Neuron (in vitro differentiated cells): ENCODE results near the gene POU2AF3.

ENCODE experiments used
- H2AFZ ChIP-seq: one replicate; pipeline ENCODE4 v1.6.1; 2013; ENCODE audit warnings: low read depth, mild to moderate bottlenecking, inconsistent platforms, low read length, moderate library complexity
- H3K27me3 ChIP-seq: one replicate; pipeline ENCODE4 v1.6.1; 2013; ENCODE audit warnings: low read length; ENCODE audit not compliant: insufficient read depth
- H3K36me3 ChIP-seq: one replicate; pipeline ENCODE4 v1.6.1; 2013; ENCODE audit warnings: low read length; ENCODE audit not compliant: insufficient read depth
- H3K4me1 ChIP-seq: one replicate; pipeline ENCODE4 v1.6.1; 2013; ENCODE audit warnings: low read length; ENCODE audit not compliant: insufficient read depth
- H3K4me3 ChIP-seq: 2 replicates; pipeline ENCODE4 v1.5.1; 2013; ENCODE audit warnings: mild to moderate bottlenecking, low read length, moderate library complexity
- H3K9me3 ChIP-seq: one replicate; pipeline ENCODE4 v1.6.1; 2013; ENCODE audit warnings: low read length

The POU2AF3 gene

DNA sequence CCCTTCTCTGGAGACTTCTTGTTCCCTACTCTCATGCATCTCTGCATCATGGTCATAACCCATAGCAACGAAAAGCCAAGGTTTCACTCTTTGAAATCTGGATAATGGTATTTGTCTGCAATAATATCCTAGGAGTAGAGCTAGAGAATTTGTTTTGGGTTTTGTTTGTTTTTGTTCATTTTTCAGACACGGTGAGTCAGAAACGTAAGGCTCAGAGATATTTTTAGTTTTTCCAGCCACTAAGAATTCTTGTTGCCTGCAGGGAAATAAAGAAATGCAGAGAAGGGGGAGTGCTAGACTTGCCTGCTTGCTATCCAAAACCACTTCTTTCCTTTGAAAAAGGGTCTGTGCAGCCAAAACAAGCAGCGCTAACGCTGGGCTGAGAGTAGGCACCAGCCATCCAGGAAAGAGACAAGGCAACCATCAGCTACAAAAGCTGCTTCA lies 26.0 kb downstream of the POU2AF3 start:
- no peaks in the 10 kb centered on the region for H3K9me3 ChIP-seq
- H2AFZ ChIP-seq = no peak overlapping the region
- H3K27me3 ChIP-seq = no peaks in the 10 kb centered on the region
- no peaks in the 10 kb centered on the region for H3K36me3 ChIP-seq
- H3K4me1 ChIP-seq = no peaks in the 10 kb centered on the region
- no peak overlapping the region for H3K4me3 ChIP-seq

DNA sequence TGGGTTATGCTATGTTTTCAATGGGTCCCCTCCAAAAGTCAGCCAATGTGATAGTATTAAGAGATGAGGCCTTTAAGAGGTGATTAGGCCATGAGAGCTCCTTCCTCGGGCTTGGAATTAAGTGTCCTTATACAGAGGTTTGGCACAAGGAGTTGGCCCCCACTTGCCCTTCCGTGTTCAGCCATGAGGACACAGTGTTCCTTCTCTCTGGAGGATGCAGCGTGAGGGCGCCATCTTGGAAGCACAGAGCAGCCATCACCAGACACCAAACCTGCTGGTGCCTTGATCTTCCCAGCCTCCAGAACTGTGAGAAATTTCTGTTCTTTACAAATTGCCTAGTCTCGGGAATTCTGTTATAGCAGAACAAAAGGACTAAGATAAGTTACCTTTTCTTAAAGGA lies 26.9 kb downstream of the POU2AF3 start:
- H3K9me3 ChIP-seq = no peaks in the 10 kb centered on the region
- H3K36me3 ChIP-seq = no peaks in the 10 kb centered on the region
- no peak overlapping the region for H3K4me3 ChIP-seq
- no peak overlapping the region for H2AFZ ChIP-seq
- no peaks in the 10 kb centered on the region for H3K27me3 ChIP-seq
- H3K4me1 ChIP-seq = no peaks in the 10 kb centered on the region

DNA sequence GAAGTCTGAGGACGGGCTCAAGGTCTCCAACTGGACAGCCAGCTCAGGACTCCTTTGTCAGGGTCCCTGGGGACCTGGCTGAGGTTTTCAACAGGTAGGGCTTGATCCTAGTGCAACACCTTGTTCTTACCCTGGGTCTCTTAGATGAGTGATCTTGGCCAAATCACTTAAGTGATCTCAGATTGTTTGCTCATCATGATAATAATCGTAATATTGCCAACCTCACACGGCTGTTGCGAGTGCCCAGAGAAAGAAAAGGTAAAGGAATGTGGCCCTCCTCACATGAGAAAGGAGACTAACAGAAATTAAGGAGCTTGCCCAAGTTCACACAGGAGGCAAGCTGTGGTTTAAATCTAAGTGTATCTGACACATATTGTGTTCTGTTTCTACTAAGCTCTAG lies 28.5 kb downstream of the POU2AF3 start:
- H3K4me3 ChIP-seq = no peak overlapping the region
- H3K4me1 ChIP-seq = no peaks in the 10 kb centered on the region
- H3K9me3 ChIP-seq = no peaks in the 10 kb centered on the region
- no peaks in the 10 kb centered on the region for H3K36me3 ChIP-seq
- no peak overlapping the region for H2AFZ ChIP-seq
- H3K27me3 ChIP-seq = no peaks in the 10 kb centered on the region

DNA sequence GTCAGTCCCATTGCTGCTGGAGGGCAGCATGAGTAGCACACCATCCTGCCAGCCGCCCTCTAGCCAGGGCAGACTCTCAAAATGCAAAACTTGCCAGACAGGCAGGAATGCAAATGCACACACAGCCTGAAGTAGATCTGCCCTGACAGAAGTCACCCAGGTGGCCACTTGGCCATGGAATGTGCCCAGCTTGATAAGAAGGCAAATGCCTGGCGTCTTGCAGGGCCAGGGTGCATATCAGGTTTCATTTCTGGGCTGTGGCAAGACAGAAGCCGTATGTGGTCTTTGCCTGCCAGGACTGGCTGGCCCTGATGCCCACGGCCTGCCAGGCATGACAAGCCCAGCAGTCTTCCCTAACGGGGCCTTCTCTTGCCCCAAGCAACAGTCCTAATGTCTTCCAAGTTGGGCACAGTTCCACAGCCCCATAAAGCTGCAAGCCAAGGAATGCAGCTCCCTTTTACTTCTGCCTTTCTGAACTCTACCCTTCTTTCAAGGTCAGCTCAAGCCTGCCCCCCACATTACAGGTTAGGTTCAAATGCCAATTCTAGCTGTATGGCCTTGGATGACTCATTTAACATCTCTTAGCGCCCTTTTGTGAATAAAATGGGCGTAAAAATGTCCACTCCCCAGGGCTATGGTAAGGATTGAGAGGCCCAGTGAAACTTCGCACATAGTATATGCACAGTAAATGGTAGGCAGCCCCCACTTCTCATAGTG lies 29.7 kb downstream of the POU2AF3 start:
- Histone ChIP-seq H3K9me3 (no peaks in the 10 kb centered on the region), H3K36me3 (no peaks in the 10 kb centered on the region), H3K4me3 (no peak overlapping the region), H3K4me1 (no peaks in the 10 kb centered on the region), H2AFZ (no peak overlapping the region), H3K27me3 (no peaks in the 10 kb centered on the region)

DNA sequence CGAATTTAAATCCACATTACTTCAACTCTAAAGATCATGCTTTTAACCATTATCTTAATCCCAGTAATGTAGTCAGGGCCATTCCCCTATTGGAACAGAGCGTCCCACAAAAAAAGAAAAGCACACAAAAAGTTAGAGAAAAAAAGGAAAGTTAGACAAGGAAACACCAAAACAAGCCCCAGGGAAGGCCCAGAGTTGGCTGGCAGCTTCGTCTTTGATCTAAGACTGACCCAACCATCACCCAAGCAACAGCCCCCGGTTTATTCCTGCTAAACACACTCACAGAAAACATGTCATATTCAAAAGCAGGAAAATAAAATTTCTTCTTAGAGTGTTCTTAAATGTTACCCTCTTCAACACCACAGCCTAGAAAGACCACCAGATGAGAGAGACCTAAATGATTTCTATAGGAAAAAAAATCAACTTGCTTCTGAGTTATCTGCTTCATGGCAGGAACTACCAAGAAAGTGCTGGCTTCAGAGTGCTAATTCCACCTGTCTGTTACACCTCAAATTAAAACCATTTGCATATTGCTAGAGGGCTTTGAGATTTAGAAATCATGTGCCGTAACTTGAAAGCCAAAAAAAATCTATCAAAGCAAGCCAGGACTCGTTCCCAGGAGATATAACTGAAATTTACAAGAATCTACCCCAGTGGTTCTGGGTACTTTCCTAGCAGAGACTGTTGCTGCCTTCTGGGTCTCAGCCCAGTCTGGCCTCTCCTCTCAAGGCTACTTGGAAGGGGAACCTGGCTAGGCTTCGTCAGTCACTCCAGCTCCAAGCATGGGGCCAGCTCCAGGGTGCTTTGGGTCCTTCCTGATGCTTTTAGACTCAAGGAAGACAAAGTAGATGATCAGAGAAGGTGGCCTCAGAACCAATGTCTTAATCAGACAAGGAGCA lies 31.2 kb downstream of the POU2AF3 start:
- Histone ChIP-seq H2AFZ (no peak overlapping the region), H3K36me3 (no peaks in the 10 kb centered on the region), H3K4me3 (no peak overlapping the region), H3K27me3 (no peaks in the 10 kb centered on the region), H3K4me1 (no peaks in the 10 kb centered on the region), H3K9me3 (no peaks in the 10 kb centered on the region)

DNA sequence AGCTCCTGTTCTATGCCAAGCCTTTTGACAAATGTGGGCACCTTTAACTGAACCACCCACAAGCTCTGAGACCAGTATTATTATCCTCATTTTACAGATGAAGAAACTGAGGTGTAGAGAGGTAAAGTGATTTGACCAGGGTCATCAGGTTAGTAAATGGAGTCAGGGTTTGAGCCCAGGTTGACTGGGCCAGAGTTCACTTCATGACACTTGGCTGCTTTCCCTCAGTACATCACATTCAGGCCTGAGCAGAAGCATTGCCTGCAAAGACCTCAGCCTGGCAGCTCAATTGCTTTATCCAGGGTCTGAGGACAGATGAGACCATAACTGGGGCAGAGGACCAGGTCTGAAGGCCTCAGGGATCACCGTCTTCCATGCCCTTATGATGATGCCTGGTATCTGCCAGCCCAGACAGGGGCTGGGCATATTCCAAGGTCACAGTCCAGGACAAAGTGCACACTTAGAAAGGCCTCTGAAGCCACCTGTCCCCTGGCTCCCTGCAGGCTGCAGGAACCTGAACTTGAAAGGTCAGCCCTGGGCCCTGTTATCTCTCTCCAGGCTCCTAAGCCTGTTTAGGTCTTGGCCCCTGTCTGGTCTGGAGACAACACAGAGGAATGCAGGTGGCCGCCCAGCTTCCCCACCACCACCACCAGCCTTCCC lies 32.0 kb downstream of the POU2AF3 start:
- Histone ChIP-seq H3K36me3 (no peaks in the 10 kb centered on the region), H3K9me3 (no peaks in the 10 kb centered on the region), H3K4me3 (no peak overlapping the region), H3K27me3 (no peaks in the 10 kb centered on the region), H3K4me1 (no peaks in the 10 kb centered on the region), H2AFZ (no peak overlapping the region)

DNA sequence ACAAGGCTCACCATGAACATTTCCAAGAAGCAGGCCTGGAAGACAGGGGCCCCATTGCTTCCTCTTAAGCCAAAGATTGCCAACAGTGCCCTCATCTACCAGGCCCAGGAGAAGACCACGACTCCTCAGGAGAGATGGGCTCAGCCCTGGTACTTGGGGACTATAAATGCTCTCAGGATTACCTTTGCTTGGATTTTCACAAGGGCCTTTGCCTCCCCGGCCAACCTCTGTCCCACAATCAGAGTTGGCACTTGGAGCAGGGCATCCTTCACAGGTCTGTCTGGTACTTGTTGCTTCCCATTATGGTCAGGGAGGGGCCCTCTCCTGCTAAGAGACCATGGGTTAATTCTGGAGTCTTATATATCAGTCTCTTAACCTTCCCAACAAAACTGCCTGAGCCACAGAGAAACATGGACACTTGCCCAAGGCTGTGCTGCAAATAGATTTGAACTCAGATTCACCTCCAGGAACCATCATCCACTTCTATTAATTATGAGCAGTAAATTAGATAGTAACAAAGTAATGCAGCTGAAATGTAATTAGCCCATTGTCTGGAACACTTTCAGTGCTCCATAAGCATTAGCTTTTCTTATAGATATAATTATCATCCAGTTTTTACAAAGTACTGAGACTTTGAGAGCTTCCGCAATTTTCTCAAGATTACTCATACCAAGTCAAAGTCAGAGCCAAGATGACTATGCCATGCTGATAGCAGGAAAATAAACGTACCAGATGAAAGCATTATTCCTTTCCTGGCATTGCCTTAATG lies 33.5 kb downstream of the POU2AF3 start:
- H3K36me3 ChIP-seq = no peaks in the 10 kb centered on the region
- no peaks in the 10 kb centered on the region for H3K4me1 ChIP-seq
- no peaks in the 10 kb centered on the region for H3K9me3 ChIP-seq
- H2AFZ ChIP-seq = no peak overlapping the region
- H3K4me3 ChIP-seq = no peak overlapping the region
- H3K27me3 ChIP-seq = no peaks in the 10 kb centered on the region

DNA sequence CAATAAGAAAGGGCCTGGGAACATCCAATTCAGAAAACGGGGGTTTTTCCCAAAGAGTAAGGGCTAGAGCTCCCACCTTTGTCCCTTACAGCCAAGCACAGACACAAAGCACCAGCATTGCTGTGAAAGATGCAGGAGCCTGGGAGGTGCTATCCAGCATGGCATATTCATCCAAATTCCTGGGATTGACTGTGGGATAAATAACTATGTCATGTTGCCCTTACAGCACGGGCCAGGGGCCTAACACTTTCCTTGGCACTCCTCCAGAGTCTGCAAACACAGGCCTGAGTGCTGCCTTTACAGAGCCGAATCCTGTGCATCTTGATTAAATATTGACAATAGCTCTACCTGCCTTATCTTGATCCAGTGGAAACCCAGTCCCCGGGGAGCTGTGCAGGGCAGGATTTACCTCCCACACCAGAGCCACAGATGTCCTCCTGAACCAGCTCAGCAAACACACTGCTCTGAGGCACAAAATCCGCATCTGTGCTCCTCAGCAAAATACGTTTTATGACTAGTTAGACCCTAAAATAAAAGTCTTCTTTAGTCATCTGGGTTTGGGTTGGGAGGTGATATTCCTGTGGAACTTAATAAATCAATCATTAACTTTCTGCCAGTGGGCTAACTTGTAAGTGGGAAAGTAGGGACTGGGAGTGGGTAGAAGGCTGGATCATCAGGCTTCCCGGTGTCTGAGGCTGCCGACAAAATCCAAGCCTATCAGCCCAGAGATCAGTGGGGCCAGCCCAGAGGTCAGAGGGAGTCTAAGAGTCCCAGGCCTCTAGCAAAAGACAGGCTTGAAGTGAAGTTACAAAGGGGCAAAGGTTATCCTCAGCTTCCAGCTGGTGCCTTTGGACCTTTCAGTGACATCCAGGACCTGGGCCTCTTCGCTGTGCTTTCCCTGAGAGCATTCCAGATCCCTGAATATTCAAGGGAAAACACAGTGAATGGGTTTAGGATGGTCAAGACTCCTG lies 36.5 kb downstream of the POU2AF3 start:
- Histone ChIP-seq H3K36me3 (no peaks in the 10 kb centered on the region), H3K4me1 (no peaks in the 10 kb centered on the region), H3K27me3 (no peaks in the 10 kb centered on the region), H3K4me3 (no peak overlapping the region), H2AFZ (no peak overlapping the region), H3K9me3 (no peaks in the 10 kb centered on the region)

DNA sequence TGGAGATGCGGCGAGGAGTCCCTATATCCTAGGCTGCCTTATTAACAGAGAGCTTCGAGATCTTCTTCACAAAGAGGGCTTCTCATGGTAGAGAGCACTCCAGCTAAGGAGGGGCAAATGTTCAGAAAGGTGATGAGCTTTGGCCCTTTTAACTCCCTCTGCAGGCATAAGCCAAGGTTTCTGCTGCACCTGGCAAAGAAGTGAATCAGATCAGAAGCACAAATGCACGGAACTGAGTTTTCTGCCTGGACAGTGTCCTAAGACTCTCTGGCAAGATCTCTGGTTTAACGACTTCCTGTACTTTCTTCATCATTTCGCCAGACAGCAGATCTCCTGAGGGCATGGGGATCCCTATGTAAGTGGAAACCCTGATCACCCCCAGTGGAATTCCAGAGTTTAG lies 37.2 kb downstream of the POU2AF3 start:
- Histone ChIP-seq H3K9me3 (no peaks in the 10 kb centered on the region), H2AFZ (no peak overlapping the region), H3K4me3 (no peak overlapping the region), H3K27me3 (no peaks in the 10 kb centered on the region), H3K36me3 (no peaks in the 10 kb centered on the region), H3K4me1 (no peaks in the 10 kb centered on the region)

DNA sequence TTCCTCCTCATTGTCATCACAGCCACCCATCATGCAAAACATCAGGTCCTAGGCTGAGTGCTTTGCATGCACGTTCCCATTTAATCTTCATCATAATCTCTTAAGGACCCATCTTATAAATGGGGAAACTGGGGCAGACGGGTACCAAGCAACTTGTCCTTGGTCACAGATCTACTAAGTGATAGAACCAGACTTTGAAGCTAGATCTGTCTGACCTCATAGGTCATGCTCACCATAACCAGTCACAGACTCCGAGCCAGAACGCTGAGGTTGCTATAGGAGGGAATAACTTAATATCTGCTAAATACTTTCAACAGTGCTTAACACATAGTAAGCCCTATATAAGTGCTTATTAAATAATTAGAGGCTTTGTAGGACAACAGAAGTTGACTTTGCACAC lies 37.7 kb downstream of the POU2AF3 start:
- Histone ChIP-seq H2AFZ (no peak overlapping the region), H3K9me3 (no peaks in the 10 kb centered on the region), H3K27me3 (no peaks in the 10 kb centered on the region), H3K4me1 (no peaks in the 10 kb centered on the region), H3K4me3 (no peak overlapping the region), H3K36me3 (no peaks in the 10 kb centered on the region)

DNA sequence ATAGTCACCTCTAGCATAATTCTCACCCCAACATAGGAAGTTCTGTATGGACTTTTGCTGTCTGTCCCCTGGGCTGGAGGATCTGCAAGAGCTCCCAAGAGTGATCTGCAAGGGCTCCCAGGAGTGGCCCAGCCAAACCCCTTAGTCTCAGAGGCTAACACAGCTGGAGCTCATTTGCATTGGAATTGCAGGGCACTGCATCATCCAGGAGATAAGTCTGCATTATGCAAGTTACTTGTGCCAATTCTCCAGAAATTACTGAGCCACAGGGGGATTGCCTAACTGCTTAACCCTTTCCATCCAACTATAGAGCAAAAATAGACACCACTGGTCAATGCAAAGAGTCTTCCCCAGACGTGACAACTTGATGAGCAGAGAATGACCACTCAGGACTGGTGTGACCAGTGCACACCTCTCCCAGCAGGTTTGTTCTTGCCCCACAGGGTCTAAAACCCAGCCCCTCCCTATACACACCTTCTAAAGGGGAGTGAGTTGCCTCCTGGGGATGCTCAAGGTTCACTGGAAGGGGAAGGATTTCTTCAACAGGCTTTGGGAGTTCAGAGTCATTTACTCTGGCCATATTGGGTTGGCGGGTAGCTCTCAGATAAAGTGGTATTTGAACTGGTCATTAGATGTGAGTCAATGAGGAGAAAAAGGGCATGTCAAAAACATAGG lies 38.4 kb downstream of the POU2AF3 start:
- no peaks in the 10 kb centered on the region for H3K27me3 ChIP-seq
- no peak overlapping the region for H3K4me3 ChIP-seq
- H2AFZ ChIP-seq = no peak overlapping the region
- H3K4me1 ChIP-seq = no peaks in the 10 kb centered on the region
- H3K36me3 ChIP-seq = no peaks in the 10 kb centered on the region
- no peaks in the 10 kb centered on the region for H3K9me3 ChIP-seq
